NCI-H146 treated with DMSO at 0.1 percent for 48 hours (cell line): ENCODE results near the gene KRTAP6-2.

Experiments
- DNase-seq: peaks from one replicate; lab custom pipeline; 2025; ENCODE audit not compliant: unreplicated experiment; lab: John Stamatoyannopoulos, UW

KRTAP6-2 gene

GRCh38 chr21:30577766-30578165 lies 20.9 kb downstream of the KRTAP6-2 start:
- DNase-seq, result no peak

- no peak for DNase-seq
Observed at GRCh38 chr21:30567617-30568016, 31.1 kb downstream of the KRTAP6-2 start.

GRCh38 chr21:30563630-30564029 lies 35.1 kb downstream of the KRTAP6-2 start:
- DNase-seq, result no peak

- no peak for DNase-seq
Observed at GRCh38 chr21:30563072-30563471, 35.6 kb downstream of the KRTAP6-2 start.

- no peak for DNase-seq
Observed at GRCh38 chr21:30561957-30562356, 36.7 kb downstream of the KRTAP6-2 start.

GRCh38 chr21:30561264-30561895 lies 37.3 kb downstream of the KRTAP6-2 start, which contains the start of gene KRTAP19-7:
KRTAP19-7 (minus strand) TSS chr21:30561314; CDS start chr21:30561289, 25 bp downstream.
- no peak for DNase-seq

- no peak for DNase-seq
Observed at GRCh38 chr21:30555095-30555494, 43.6 kb downstream of the KRTAP6-2 start.

- DNase-seq, result no peak
Observed at GRCh38 chr21:30552782-30553181, 45.9 kb downstream of the KRTAP6-2 start.
